Kidney (tissue), 14 donors: ENCODE results near the gene CDK16. TPM values are rescaled to one million over a fixed set of nuclear protein-coding genes. Genes with fewer than 3 reads are reported as not detected.

Source experiments
- DNase-seq, 5 donors: peaks; one replicate each; pipeline ENCODE4 v3.0.0-alpha.2; 2013 to 2020
- FAIRE-seq: peaks from 2 replicates; lab custom pipeline; 2012; peaks lifted over from hg19 to GRCh38; lab: Jason Lieb, UNC
- H3K27ac ChIP-seq, 2 donors: one replicate each; pipeline ENCODE4 v1.7.0; 2013; ENCODE audit warnings: low read depth in 2 of 2, low read length in 2 of 2, inconsistent platforms in 1 of 2
- H3K27me3 ChIP-seq: one replicate; pipeline ENCODE4 v1.7.1; 2013; ENCODE audit warnings: low read length, inconsistent platforms; ENCODE audit not compliant: control insufficient read depth, insufficient read depth
- H3K36me3 ChIP-seq, 3 donors: one replicate each; pipeline versions ENCODE4 v1.7.0 to v1.7.1; 2013; ENCODE audit warnings: low read length in 3 of 3, control low read depth in 1 of 3, inconsistent platforms in 1 of 3; ENCODE audit not compliant: insufficient read depth in 3 of 3, control insufficient read depth in 2 of 3
- H3K4me1 ChIP-seq, 3 donors: one replicate each; pipeline versions ENCODE4 v1.7.0 to v1.7.1; 2013; ENCODE audit warnings: low read length in 3 of 3, inconsistent platforms in 1 of 3, low read depth in 1 of 3; ENCODE audit not compliant: control insufficient read depth in 2 of 3, insufficient read depth in 2 of 3
- H3K4me3 ChIP-seq, 3 donors: one replicate each; pipeline versions ENCODE4 v1.7.0 to v1.8.1; 2013; ENCODE audit warnings: low read length in 3 of 3, control low read depth in 1 of 3, inconsistent platforms in 1 of 3
- H3K9ac ChIP-seq, 3 donors: one replicate each; pipeline versions ENCODE4 v1.7.0 to v1.7.1; 2013; ENCODE audit warnings: low read length in 3 of 3, control low read depth in 1 of 3, inconsistent platforms in 1 of 3
- H3K9me3 ChIP-seq, 3 donors: one replicate each; pipeline versions ENCODE4 v1.7.0 to v1.7.1; 2013; ENCODE audit warnings: low read length in 3 of 3, control low read depth in 1 of 3, inconsistent platforms in 1 of 3; ENCODE audit not compliant: control insufficient read depth in 2 of 3, insufficient read depth in 1 of 3
- CTCF ChIP-seq: IDR thresholded peaks from 3 replicates; pipeline ENCODE4 v1.5.1; 2012; ENCODE audit warnings: mild to moderate bottlenecking, moderate library complexity, borderline replicate concordance; ENCODE audit not compliant: insufficient read depth; ENCODE audit errors: extremely low read depth
- intact Hi-C: fragments of 100-400 bp; cut with DNase I; formaldehyde crosslinking; loops from one replicate; pipeline ENCODE4 v1.11.1; 2022
- polyA plus RNA-seq: library from polyadenylated mRNA; stranded (reverse); fragments of 350-450 nt; fragmentation: Illumina TruSeq; extraction: RNeasy Lipid Tissue Mini Kit (QIAGEN cat#74804); gene quantifications from one replicate; pipeline ENCODE4 v1.2.3, GENCODE V29; 2014; ENCODE audit warnings: low read depth, low replicate concordance; ENCODE audit not compliant: insufficient read depth
- total RNA-seq: library from RNA; stranded (reverse); fragmentation: NEBNext Ultra II Directional; extraction: Animal tissue kit (Norgen Biotek cat#: 25700); gene quantifications from one replicate; pipeline ENCODE4 v1.2.1, GENCODE V29; 2021
- donor health status: control.
- donor health status: control.
- donor health status: control.
- donor health status: control.
- donor health status: control.
- donor health status: DM: yes; HTN: yes; CAD: no.
- donor health status: Normal renal cell carcinoma (clear cell type).

CDK16 gene
- total and polyA plus RNA-seq, 2 donors from 2014 or later: 89.1 to 96.1 TPM

- Histone ChIP-seq H3K9me3 (no peaks in the 10 kb centered on the region), H3K36me3 (peaks cover 0 to 10% (median 4%) of the 10 kb centered on the region in 3 donors), H3K9ac (no peak overlapping the region), H3K4me3 (no peak overlapping the region), H3K4me1 (no peaks in the 10 kb centered on the region), H3K27me3 (no peaks in the 10 kb centered on the region), H3K27ac (no peak overlapping the region)
- intact Hi-C loops: no loop called here
- no peak for DNase-seq
- TF ChIP-seq CTCF: no peak
- FAIRE-seq: no peak
Measured at GRCh38 chrX:47247206-47247998, 28.9 kb downstream of the CDK16 start.

GRCh38 chrX:47247999-47248320 is 29.5 kb downstream of the CDK16 start:
- Histone ChIP-seq H3K4me1 (no peaks in the 10 kb centered on the region), H3K9me3 (no peaks in the 10 kb centered on the region), H3K4me3 (no peak overlapping the region), H3K27ac (no peak overlapping the region), H3K36me3 (peaks cover 0 to 10% (median 4%) of the 10 kb centered on the region in 3 donors), H3K27me3 (no peaks in the 10 kb centered on the region), H3K9ac (no peak overlapping the region)
- FAIRE-seq (no peak), DNase-seq (no peak)
- intact Hi-C loops: no loop called here
- no peak for TF ChIP-seq CTCF

DNA sequence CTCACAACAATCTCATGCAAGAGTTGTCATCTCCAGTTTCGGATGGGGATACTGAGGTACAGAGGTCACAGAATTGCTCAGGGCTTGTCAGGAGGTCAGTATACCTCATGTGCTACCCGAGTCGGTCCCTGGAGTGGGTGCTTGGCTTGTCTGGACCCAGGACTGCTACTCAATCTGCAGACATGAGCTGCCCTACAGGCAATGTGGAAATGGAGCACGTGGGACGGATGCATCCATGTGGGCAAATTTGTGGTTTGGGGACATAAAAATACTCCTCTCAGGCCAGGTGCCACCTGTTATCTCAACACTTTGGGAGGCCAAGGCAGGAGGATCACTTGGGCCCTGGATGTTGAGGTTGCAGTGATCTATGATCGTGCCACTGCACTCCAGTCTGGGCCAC is 30.1 kb downstream of the CDK16 start:
- Histone ChIP-seq H3K36me3 (peaks cover 0 to 9% (median 4%) of the 10 kb centered on the region in 3 donors), H3K4me1 (no peaks in the 10 kb centered on the region), H3K27me3 (no peaks in the 10 kb centered on the region), H3K9me3 (no peaks in the 10 kb centered on the region), H3K4me3 (no peak overlapping the region), H3K27ac (no peak overlapping the region), H3K9ac (no peak overlapping the region)
- DNase-seq (no peak), FAIRE-seq (no peak)
- TF ChIP-seq CTCF: no peak
- intact Hi-C loops: no loop called here
